B cell (primary cell): Measurements from ENCODE around the gene GALNT7. TPM values are rescaled to one million over a fixed set of nuclear protein-coding genes. Genes with fewer than 3 reads are reported as not detected.

Experiments used
- ATAC-seq: fragments of 200-7000 bp; cut with Tn5 transposase; one replicate; pipeline ENCODE4 v1.10.0; 2021; ENCODE audit warnings: low read depth, mild to moderate bottlenecking, moderate number of reproducible peaks, moderate library complexity
- CTCF ChIA-PET: fragments of 350-600 bp; sonication (Branson Sonifier 250); formaldehyde crosslinking; loops from one replicate; lab custom pipeline; 2021; ENCODE audit warnings: antibody characterized with exemption, inconsistent platforms; lab: Charles Lee
- POLR2A ChIA-PET: fragments of 350-600 bp; sonication (Branson Sonifier 250); formaldehyde crosslinking; loops from one replicate; lab custom pipeline; 2021; ENCODE audit warnings: antibody characterized with exemption; lab: Charles Lee
- DNase-seq: peaks from one replicate; pipeline ENCODE4 v3.0.0; 2013
- H2AFZ ChIP-seq: 2 replicates; pipeline ENCODE4 v1.6.1; 2012; ENCODE audit warnings: mild to moderate bottlenecking, low read depth, low read length; ENCODE audit not compliant: insufficient read depth, poor library complexity, severe bottlenecking
- H3K27ac ChIP-seq, 2 donors: 1 replicate in 1 of 2; 2 replicates in 1 of 2; pipeline ENCODE4 v1.5.1; 2012 to 2013; ENCODE audit warnings: low read length in 2 of 2, mild to moderate bottlenecking in 2 of 2, moderate library complexity in 1 of 2
- H3K27me3 ChIP-seq, 4 experiments: fragments of 200-600 bp in 1 of 4; sonication (generic) in 1 of 4; replicated peaks in 1 of 4; 1 replicate in 2 of 4; 2 replicates in 2 of 4; pipeline versions ENCODE4 v1.6.1 to v1.7.0; 2013 to 2016; ENCODE audit warnings: low read length in 3 of 4, mild to moderate bottlenecking in 2 of 4, mixed read lengths in 1 of 4, moderate library complexity in 1 of 4; ENCODE audit not compliant: insufficient read depth in 4 of 4, control insufficient read depth in 3 of 4; ENCODE audit errors: control extremely low read depth in 1 of 4
- H3K36me3 ChIP-seq, 2 experiments: replicated peaks in 1 of 2; 1 replicate in 1 of 2; 2 replicates in 1 of 2; pipeline versions ENCODE4 v1.6.1 to v1.7.1; 2013; ENCODE audit warnings: low read length in 1 of 2; ENCODE audit not compliant: insufficient read depth in 2 of 2, control insufficient read depth in 1 of 2; ENCODE audit errors: control extremely low read depth in 1 of 2, extremely low read depth in 1 of 2
- H3K4me1 ChIP-seq, 2 donors: fragments of 200-600 bp in 1 of 2; sonication (generic) in 1 of 2; 1 replicate in 1 of 2; 2 replicates in 1 of 2; pipeline versions ENCODE4 v1.5.1 to v1.6.1; 2013 to 2017; ENCODE audit warnings: low read length in 2 of 2; ENCODE audit not compliant: control insufficient read depth in 2 of 2, insufficient read depth in 2 of 2
- H3K4me2 ChIP-seq: replicated peaks from 2 replicates; pipeline ENCODE3; 2012; ENCODE audit warnings: mild to moderate bottlenecking, low read depth, low read length; ENCODE audit not compliant: poor library complexity, severe bottlenecking
- H3K4me3 ChIP-seq, 5 experiments: fragments of 200-600 bp in 1 of 5; sonication (generic) in 1 of 5; 1 replicate in 3 of 5; 2 replicates in 2 of 5; pipeline versions ENCODE4 v1.5.1 to v1.7.0; 2011 to 2016; ENCODE audit warnings: low read length in 4 of 5, mild to moderate bottlenecking in 4 of 5, low read depth in 2 of 5, control low read depth in 1 of 5, moderate library complexity in 1 of 5; ENCODE audit not compliant: insufficient read depth in 1 of 5; ENCODE audit errors: control extremely low read depth in 1 of 5, extremely low read depth in 1 of 5
- H3K79me2 ChIP-seq: fragments of 200-600 bp; sonication (generic); one replicate; pipeline ENCODE4 v1.6.0; 2016; ENCODE audit warnings: low read length; ENCODE audit not compliant: control insufficient read depth, insufficient read depth
- H3K9ac ChIP-seq: fragments of 200-600 bp; sonication (generic); 2 replicates; pipeline ENCODE4 v1.6.1; 2017; ENCODE audit warnings: mild to moderate bottlenecking, low read length, moderate library complexity
- H3K9me3 ChIP-seq, 3 donors: one replicate each; pipeline versions ENCODE4 v1.6.1 to v1.7.1; 2013; ENCODE audit warnings: low read length in 2 of 3; ENCODE audit not compliant: control insufficient read depth in 2 of 3, insufficient read depth in 1 of 3; ENCODE audit errors: control extremely low read depth in 1 of 3
- H4K20me1 ChIP-seq: 2 replicates; pipeline ENCODE4 v1.6.0; 2012; ENCODE audit warnings: mild to moderate bottlenecking, low read length; ENCODE audit not compliant: insufficient read depth, control insufficient read depth, poor library complexity, severe bottlenecking
- H3K27ac Mint-ChIP-seq: one replicate; pipeline ENCODE4 v1.8.0; 2021; ENCODE audit warnings: mixed read lengths
- H3K27me3 Mint-ChIP-seq: one replicate; pipeline ENCODE4 v1.8.0; 2021; ENCODE audit warnings: mixed read lengths
- H3K4me1 Mint-ChIP-seq: one replicate; pipeline ENCODE4 v1.8.0; 2021; ENCODE audit warnings: mixed read lengths
- H3K4me3 Mint-ChIP-seq: one replicate; pipeline ENCODE4 v1.8.0; 2021; ENCODE audit warnings: mixed read lengths
- H3K9me3 Mint-ChIP-seq: one replicate; pipeline ENCODE4 v1.8.0; 2022; ENCODE audit warnings: mixed read lengths; ENCODE audit not compliant: insufficient read depth
- CTCF ChIP-seq: fragments of 200-600 bp; IDR thresholded peaks from one replicate; pipeline ENCODE4 v1.8.0; 2022; ENCODE audit warnings: antibody characterized with exemption, mild to moderate bottlenecking
- EZH2 ChIP-seq: IDR thresholded peaks from 2 replicates; pipeline ENCODE4 v1.6.1; 2012; ENCODE audit warnings: borderline replicate concordance, low read depth, mild to moderate bottlenecking, moderate library complexity, low read length; ENCODE audit not compliant: insufficient read depth, poor library complexity, severe bottlenecking
- WGBS: methylation state at CpG from one replicate; pipeline ENCODE4 v1.1.5; 2013; ENCODE audit warnings: missing lambda C conversion rate; ENCODE audit not compliant: insufficient coverage; 5-methylcytosine and 5-hydroxymethylcytosine counted together
- intact Hi-C: fragments of 100-400 bp; cut with micrococcal nuclease; formaldehyde crosslinking; loops from one replicate; pipeline ENCODE4 v1.10.0; 2022
- polyA plus RNA-seq: library from polyadenylated mRNA; depleted of rRNA; stranded (reverse); fragments of >200 nt; gene quantifications from 2 replicates; pipeline ENCODE4 v1.2.3, GENCODE V29; 2012
- total RNA-seq, 2 donors: library from RNA; stranded (reverse); fragments of 120-200 nt in 1 of 2; gene quantifications; 1 replicate in 1 of 2; 2 replicates in 1 of 2; pipeline versions ENCODE4 v1.2.3 to v1.2.4, GENCODE V29; 2013 to 2022

Gene GALNT7
- total and polyA plus RNA-seq, 2 donors (not counting 1 experiment from before 2014, with no cell fraction given) = 5.8 to 23.7 TPM

- ATAC-seq (no peak), DNase-seq (no peak)
- Histone ChIP-seq H3K4me3 (no peak overlapping the region), H3K9ac (no peak overlapping the region), H3K9me3 (peaks cover 2 to 7% (median 5%) of the 10 kb centered on the region in 3 donors), H3K4me2 (no peak overlapping the region), H3K27ac (no peak overlapping the region), H3K36me3 (peaks cover 0 to 9% of the 10 kb centered on the region in 2 experiments), H3K27me3 (no peaks in the 10 kb centered on the region), H3K4me1 (no peaks in the 10 kb centered on the region), H4K20me1 (no peaks in the 10 kb centered on the region), H2AFZ (no peak overlapping the region), H3K79me2 (peaks cover 34% of the 10 kb centered on the region)
- H3K27ac Mint-ChIP-seq = no peak overlapping the region
- no peak for TF ChIP-seq EZH2
- no peak for TF ChIP-seq CTCF
- no peaks in the 10 kb centered on the region for H3K27me3 Mint-ChIP-seq
- no peaks in the 10 kb centered on the region for H3K9me3 Mint-ChIP-seq
- intact Hi-C loops = no loop called here
- CTCF ChIA-PET = interaction anchor here (0.6 to 1.8 kb wide), 6 partner anchors 13 to 261 kb away, joined by 3 to 4 read pairs (median 3); no protein-coding TSS in a partner anchor
- POLR2A ChIA-PET = no interaction called here
- H3K4me3 Mint-ChIP-seq = no peak overlapping the region
- 96% methylated on average over 3 of the region's 4 CpGs for WGBS
- peaks cover 1% of the 10 kb centered on the region for H3K4me1 Mint-ChIP-seq
Observed at GRCh38 chr4:173274744-173275143, 106.1 kb downstream of the GALNT7 start.

- no peak overlapping the region for H3K4me3 ChIP-seq
- CTCF ChIA-PET = interaction anchor here (0.6 to 1.8 kb wide), 5 partner anchors 13 to 262 kb away, joined by 3 to 4 read pairs (median 3); no protein-coding TSS in a partner anchor
- peaks cover 34% of the 10 kb centered on the region for H3K79me2 ChIP-seq
- peaks cover 0 to 9% of the 10 kb centered on the region in 2 experiments for H3K36me3 ChIP-seq
- Mint-ChIP-seq H3K4me1 (peaks cover 1% of the 10 kb centered on the region), H3K27ac (no peak overlapping the region), H3K9me3 (no peaks in the 10 kb centered on the region), H3K4me3 (no peak overlapping the region), H3K27me3 (no peaks in the 10 kb centered on the region)
- intact Hi-C loops = no loop called here
- H3K4me2 ChIP-seq = no peak overlapping the region
- peaks cover 2 to 9% (median 5%) of the 10 kb centered on the region in 3 donors for H3K9me3 ChIP-seq
- POLR2A ChIA-PET = no interaction called here
- no peak for ATAC-seq
- H3K9ac ChIP-seq = no peak overlapping the region
- no peak for TF ChIP-seq EZH2
- no peak for TF ChIP-seq CTCF
- no peaks in the 10 kb centered on the region for H4K20me1 ChIP-seq
- 100% methylated on average over 3 of the region's 7 CpGs for WGBS
- H3K27me3 ChIP-seq = no peaks in the 10 kb centered on the region
- no peaks in the 10 kb centered on the region for H3K4me1 ChIP-seq
- no peak for DNase-seq
- no peak overlapping the region for H3K27ac ChIP-seq
- no peak overlapping the region for H2AFZ ChIP-seq
Observed at GRCh38 chr4:173275150-173275549, 106.5 kb downstream of the GALNT7 start.
